GM12878 (cell line): ENCODE results near the gene ANXA5. TPM values are rescaled to one million over a fixed set of nuclear protein-coding genes. Genes with fewer than 3 reads are reported as not detected.

Experiments used
- ATAC-seq: fragments of 200-7000 bp; cut with Tn5 transposase; 3 replicates; pipeline ENCODE4 v1.9.1; 2020; ENCODE audit warnings: mild to moderate bottlenecking, moderate library complexity
- BruUV-seq: library from RNA; stranded (reverse); fragments of 400-500 nt; replicated peaks from 2 replicates; lab custom pipeline; 2021; lab: Mats Ljungman, UMichigan
- CTCF ChIA-PET: fragments of 300-600 bp; sonication (Branson Sonifier 250); formaldehyde crosslinking; extraction: SDS; loops from one replicate; lab custom pipeline; 2021; ENCODE audit warnings: inconsistent platforms; lab: Yijun Ruan, JAX
- POLR2A ChIA-PET: fragments of 350-600 bp; formaldehyde crosslinking; extraction: SDS; loops from one replicate; lab custom pipeline; 2021; ENCODE audit warnings: inconsistent platforms; lab: Charles Lee
- RAD21 ChIA-PET: fragments of 300-600 bp; sonication (Branson Sonifier 250); formaldehyde crosslinking; loops from one replicate; lab custom pipeline; 2023; ENCODE audit warnings: antibody characterized with exemption; ENCODE audit not compliant: unreplicated experiment; lab: Charles Lee
- SMC1A ChIA-PET: fragments of 300-600 bp; sonication (Branson Sonifier 250); formaldehyde crosslinking; loops from one replicate; lab custom pipeline; 2023; ENCODE audit not compliant: unreplicated experiment, uncharacterized antibody; lab: Charles Lee
- DNase-seq: peaks from one replicate; pipeline ENCODE4 v3.0.0-alpha.2; 2011; ENCODE audit warnings: low read depth, low spot score
- FAIRE-seq: peaks from 3 replicates; lab custom pipeline; 2011; peaks lifted over from hg19 to GRCh38; lab: Jason Lieb, UNC
- H2AFZ ChIP-seq: 2 replicates; pipeline ENCODE4 v1.6.0; 2011; ENCODE audit warnings: low read depth, low read length, control low read depth; ENCODE audit not compliant: control insufficient read depth
- H3K27ac ChIP-seq: 2 replicates; pipeline ENCODE4 v1.5.1; 2011; ENCODE audit warnings: control low read depth; ENCODE audit not compliant: control insufficient read depth, insufficient read depth
- H3K27me3 ChIP-seq, 2 experiments: replicated peaks in 1 of 2; 2 replicates each; pipeline versions ENCODE4 v1.6.0 to v1.6.1; 2011; ENCODE audit warnings: low read length in 1 of 2; ENCODE audit not compliant: control insufficient read depth in 2 of 2, insufficient read depth in 2 of 2
- H3K36me3 ChIP-seq, 2 experiments: 2 replicates each; pipeline ENCODE4 v1.5.1; 2011; ENCODE audit warnings: low read length in 1 of 2; ENCODE audit not compliant: control insufficient read depth in 2 of 2, insufficient read depth in 2 of 2
- H3K4me1 ChIP-seq: 2 replicates; pipeline ENCODE4 v1.6.1; 2011; ENCODE audit warnings: mild to moderate bottlenecking, low read length, moderate library complexity, mixed read lengths; ENCODE audit not compliant: control insufficient read depth, insufficient read depth
- H3K4me2 ChIP-seq: 2 replicates; pipeline ENCODE4 v1.6.0; 2011; ENCODE audit warnings: control low read depth; ENCODE audit not compliant: control insufficient read depth, insufficient read depth
- H3K4me3 ChIP-seq: fragments of 200-600 bp; sonication (generic); 2 replicates; pipeline ENCODE4 v1.5.1; 2016
- H3K79me2 ChIP-seq: 2 replicates; pipeline ENCODE4 v1.6.0; 2011; ENCODE audit warnings: low read length; ENCODE audit not compliant: control insufficient read depth, insufficient read depth
- H3K9ac ChIP-seq: 2 replicates; pipeline ENCODE4 v1.8.0; 2011; ENCODE audit warnings: low read length, control low read depth, mixed read lengths; ENCODE audit not compliant: control insufficient read depth, insufficient read depth
- H3K9me3 ChIP-seq: replicated peaks from 3 replicates; pipeline ENCODE4 v1.5.1; 2011; ENCODE audit warnings: mild to moderate bottlenecking, low read length; ENCODE audit not compliant: control insufficient read depth, insufficient read depth
- H4K20me1 ChIP-seq: 2 replicates; pipeline ENCODE4 v1.6.0; 2011; ENCODE audit not compliant: control insufficient read depth, insufficient read depth
- EED ChIP-seq: sonication (generic); IDR thresholded peaks from 2 replicates; pipeline ENCODE4 v1.6.1; 2016; ENCODE audit warnings: antibody characterized with exemption, low read depth
- ELK1 ChIP-seq: IDR thresholded peaks from 2 replicates; pipeline ENCODE4 v1.6.1; 2012; ENCODE audit warnings: low read depth, low read length, improper control_type of control experiment
- NRF1 ChIP-seq: conservative IDR thresholded peaks from 2 replicates; pipeline ENCODE4 v1.6.1; 2011; ENCODE audit warnings: mild to moderate bottlenecking, low read depth, low read length, improper control_type of control experiment
- STAT3 ChIP-seq: IDR thresholded peaks from 2 replicates; pipeline ENCODE4 v1.6.1; 2011; ENCODE audit warnings: low read depth, low read length, improper control_type of control experiment
- ZBED1 ChIP-seq: IDR thresholded peaks from 2 replicates; pipeline ENCODE4 v1.6.1; 2016; ENCODE audit warnings: borderline replicate concordance
- ZBTB4 ChIP-seq: fragments of 450-650 bp; formaldehyde crosslinking; IDR thresholded peaks from 2 replicates; pipeline ENCODE4 v1.4.0; 2022; ENCODE audit warnings: mild to moderate bottlenecking, moderate library complexity
- WGBS: methylation state at CpG from one replicate; pipeline ENCODE4 v1.1.6; 2016; ENCODE audit warnings: low lambda C conversion rate; ENCODE audit not compliant: insufficient replicate concordance, insufficient coverage; ENCODE audit errors: missing lambda C conversion rate; 5-methylcytosine and 5-hydroxymethylcytosine counted together
- in situ Hi-C: fragments of 300-500 bp; cut with MboI; formaldehyde crosslinking; loops from 9 replicates; pipeline ENCODE4 v1.14.3; 2018; ENCODE audit warnings: mixed read lengths
- intact Hi-C: fragments of 100-400 bp; cut with micrococcal nuclease; formaldehyde crosslinking; loops from one replicate; pipeline ENCODE4 v1.14.2; 2022; ENCODE audit not compliant: unreplicated experiment
- polyA plus RNA-seq, 11 experiments: library from polyadenylated mRNA; depleted of rRNA in 4 of 11; unstranded in 6 of 11; stranded (reverse) in 5 of 11; fragments of >200 nt; fragmentation: Nextera tagmentation in 4 of 11; fragmentation: Illumina TruSeq in 1 of 11; extraction: Ambion mirVana in 4 of 11; extraction: Trizol in 1 of 11; gene quantifications; 1 replicate in 1 of 11; 2 replicates in 10 of 11; pipeline versions ENCODE4 v1.2.1 to v1.2.3, GENCODE V29; 2011 to 2016; ENCODE audit warnings: inconsistent platforms in 2 of 11, missing spikeins in 2 of 11, low read depth in 1 of 11
- total RNA-seq, 4 experiments: library from RNA; depleted of rRNA in 3 of 4; stranded (reverse); fragments of >200 nt in 3 of 4; fragmentation: Illumina TruSeq in 1 of 4; extraction: Trizol in 1 of 4; gene quantifications; 2 replicates each; pipeline versions ENCODE4 v1.2.1 to v1.2.3, GENCODE V29; 2013 to 2021

ANXA5 gene
- total and polyA plus RNA-seq, 10 of the 15 experiments (the other 5 are each of a cell fraction or from before 2014, with no cell fraction given) = 101 to 249 (median 169) TPM

GRCh38 chr4:121676345-121677075 is 20.3 kb downstream of the ANXA5 start (continued):
- TF ChIP-seq ZBTB4 = no peak
- no peak for TF ChIP-seq ELK1
- TF ChIP-seq NRF1 = no peak
- TF ChIP-seq STAT3 = no peak
- TF ChIP-seq, all 136 proteins: peak for 0

GRCh38 chr4:121675715-121676114 is 21.1 kb downstream of the ANXA5 start:
- no peak overlapping the region for H3K4me3 ChIP-seq
- FAIRE-seq (no peak), ATAC-seq (no peak), DNase-seq (no peak)
- H3K27me3 ChIP-seq = no peaks in the 10 kb centered on the region
- H3K9me3 ChIP-seq = no peaks in the 10 kb centered on the region
- RAD21 ChIA-PET = no interaction called here
- TF ChIP-seq EED (no peak), ZBED1 (no peak)
- in situ Hi-C loops (no loop called here), intact Hi-C loops (no loop called here)
- peaks cover 3 to 30% of the 10 kb centered on the region in 2 experiments for H3K36me3 ChIP-seq
- H3K9ac ChIP-seq = no peak overlapping the region
- SMC1A ChIA-PET = interaction anchor here (0.6 to 1.0 kb wide), 2 partner anchors 9 to 13 kb away, joined by 3 read pairs; no protein-coding TSS in a partner anchor
- no peak overlapping the region for H3K4me2 ChIP-seq
- POLR2A ChIA-PET = interaction anchor here (0.8 kb wide), 1 partner anchor 10 kb away, joined by 3 read pairs; no protein-coding TSS in a partner anchor
- no TSS peak for BruUV-seq
- H3K79me2 ChIP-seq = no peaks in the 10 kb centered on the region
- WGBS = 84% methylated on average over 2 of the region's 2 CpGs
- CTCF ChIA-PET = interaction anchor here (1.6 kb wide), 1 partner anchor 20 kb away, joined by 3 read pairs; no protein-coding TSS in a partner anchor
- H3K4me1 ChIP-seq = no peaks in the 10 kb centered on the region
- H2AFZ ChIP-seq = no peak overlapping the region
- no peaks in the 10 kb centered on the region for H4K20me1 ChIP-seq
- no peak overlapping the region for H3K27ac ChIP-seq
